H9 (cell line): ENCODE results near the gene PGM2L1. TPM values are rescaled to one million over a fixed set of nuclear protein-coding genes. Genes with fewer than 3 reads are reported as not detected.

Experiments
- DNase-seq: peaks from one replicate; pipeline ENCODE4 v3.0.0-alpha.2; 2017
- H2AFZ ChIP-seq: one replicate; pipeline ENCODE4 v1.6.1; 2013; ENCODE audit warnings: mild to moderate bottlenecking, low read length, control low read depth, moderate library complexity
- H2AK5ac ChIP-seq: 2 replicates; pipeline ENCODE4 v1.6.1; 2013; ENCODE audit warnings: low read length, control low read depth, mixed read lengths; ENCODE audit not compliant: insufficient read length
- H2BK120ac ChIP-seq: one replicate; pipeline ENCODE4 v1.6.1; 2013; ENCODE audit warnings: low read depth, mild to moderate bottlenecking, low read length, control low read depth, inconsistent platforms; ENCODE audit not compliant: poor library complexity, severe bottlenecking
- H2BK12ac ChIP-seq: 2 replicates; pipeline ENCODE4 v1.6.1; 2013; ENCODE audit warnings: low read length, control low read depth, mixed read lengths, low read depth; ENCODE audit not compliant: insufficient read length
- H2BK15ac ChIP-seq: 2 replicates; pipeline ENCODE4 v1.6.1; 2013; ENCODE audit warnings: low read depth, low read length, control low read depth
- H2BK20ac ChIP-seq: one replicate; pipeline ENCODE4 v1.6.1; 2013; ENCODE audit warnings: low read depth, mild to moderate bottlenecking, low read length, control low read depth, inconsistent platforms; ENCODE audit not compliant: poor library complexity, severe bottlenecking
- H2BK5ac ChIP-seq: 2 replicates; pipeline ENCODE4 v1.6.1; 2013; ENCODE audit warnings: low read length, control low read depth, mixed read lengths; ENCODE audit not compliant: insufficient read length
- H3K14ac ChIP-seq: 2 replicates; pipeline ENCODE4 v1.6.1; 2013; ENCODE audit warnings: low read length, control low read depth; ENCODE audit not compliant: insufficient read depth
- H3K18ac ChIP-seq: 2 replicates; pipeline ENCODE4 v1.6.1; 2013; ENCODE audit warnings: low read depth, mild to moderate bottlenecking, mixed read lengths, low read length, control low read depth; ENCODE audit not compliant: insufficient read length
- H3K23ac ChIP-seq: 2 replicates; pipeline ENCODE4 v1.6.1; 2013; ENCODE audit warnings: low read length, control low read depth, mixed read lengths, low read depth; ENCODE audit not compliant: insufficient read length
- H3K23me2 ChIP-seq: 2 replicates; pipeline ENCODE4 v1.6.1; 2013; ENCODE audit warnings: low read depth, mild to moderate bottlenecking, mixed read lengths, low read length, control low read depth; ENCODE audit not compliant: insufficient read length, poor library complexity, severe bottlenecking
- H3K27ac ChIP-seq: 2 replicates; pipeline ENCODE4 v1.5.1; 2013; ENCODE audit warnings: low read length, control low read depth, mixed read lengths, low read depth; ENCODE audit not compliant: insufficient read length
- H3K27me3 ChIP-seq: 2 replicates; pipeline ENCODE4 v1.6.1; 2013; ENCODE audit warnings: low read length, control low read depth, inconsistent platforms; ENCODE audit not compliant: insufficient read depth
- H3K4ac ChIP-seq: 2 replicates; pipeline ENCODE4 v1.6.1; 2013; ENCODE audit warnings: low read depth, mild to moderate bottlenecking, control low read depth, inconsistent platforms, low read length, moderate library complexity
- H3K4me1 ChIP-seq: 2 replicates; pipeline ENCODE4 v1.6.1; 2013; ENCODE audit warnings: low read length, control low read depth, inconsistent platforms; ENCODE audit not compliant: insufficient read depth
- H3K4me2 ChIP-seq: 2 replicates; pipeline ENCODE4 v1.6.1; 2013; ENCODE audit warnings: low read length, control low read depth, mixed read lengths; ENCODE audit not compliant: insufficient read length, insufficient read depth
- H3K56ac ChIP-seq: 2 replicates; pipeline ENCODE4 v1.6.1; 2013; ENCODE audit warnings: low read depth, mild to moderate bottlenecking, mixed read lengths, low read length, control low read depth; ENCODE audit not compliant: insufficient read length
- H3K79me1 ChIP-seq: 2 replicates; pipeline ENCODE4 v1.6.1; 2013; ENCODE audit warnings: low read depth, mild to moderate bottlenecking, moderate library complexity, low read length, control low read depth, inconsistent platforms; ENCODE audit not compliant: insufficient read depth, poor library complexity, severe bottlenecking
- H3K79me2 ChIP-seq: 2 replicates; pipeline ENCODE4 v1.6.1; 2013; ENCODE audit warnings: low read length, control low read depth, inconsistent platforms; ENCODE audit not compliant: insufficient read depth
- H3K9ac ChIP-seq: 2 replicates; pipeline ENCODE4 v1.6.1; 2013; ENCODE audit warnings: low read length, control low read depth, mixed read lengths; ENCODE audit not compliant: insufficient read length; ENCODE audit errors: extremely low read depth
- H3K9me3 ChIP-seq: one replicate; pipeline ENCODE4 v1.6.1; 2013; ENCODE audit warnings: low read depth, low read length, inconsistent platforms; ENCODE audit not compliant: control insufficient read depth
- H3T11ph ChIP-seq: one replicate; pipeline ENCODE4 v1.6.1; 2013; ENCODE audit warnings: mild to moderate bottlenecking, low read length, control low read depth, inconsistent platforms
- H4K20me1 ChIP-seq: one replicate; pipeline ENCODE4 v1.6.1; 2013; ENCODE audit not compliant: control insufficient read depth, insufficient read length, insufficient read depth
- H4K5ac ChIP-seq: 2 replicates; pipeline ENCODE4 v1.6.1; 2013; ENCODE audit warnings: low read depth, mild to moderate bottlenecking, mixed read lengths, low read length, control low read depth; ENCODE audit not compliant: insufficient read length
- H4K8ac ChIP-seq: replicated peaks from 2 replicates; pipeline ENCODE4 v1.6.1; 2013; ENCODE audit warnings: low read length, control low read depth, mixed read lengths, low read depth; ENCODE audit not compliant: insufficient read length
- H4K91ac ChIP-seq: 2 replicates; pipeline ENCODE4 v1.6.1; 2013; ENCODE audit warnings: low read depth, mild to moderate bottlenecking, moderate library complexity, mixed read lengths, low read length, control low read depth; ENCODE audit not compliant: insufficient read length
- H3K27ac Mint-ChIP-seq, 3 experiments: 2 replicates in 2 of 3; 3 replicates in 1 of 3; pipeline ENCODE4 v1.8.0; 2020 to 2021; ENCODE audit warnings: mixed read lengths in 3 of 3, mild to moderate bottlenecking in 1 of 3, moderate library complexity in 1 of 3
- H3K27me3 Mint-ChIP-seq: 2 replicates; pipeline ENCODE4 v1.8.0; 2021; ENCODE audit warnings: low read depth, mild to moderate bottlenecking, moderate library complexity, mixed read lengths
- H3K36me3 Mint-ChIP-seq, 3 experiments: 2 replicates in 2 of 3; 3 replicates in 1 of 3; pipeline ENCODE4 v1.8.0; 2020 to 2021; ENCODE audit warnings: low read depth in 3 of 3, mixed read lengths in 3 of 3; ENCODE audit not compliant: insufficient read depth in 1 of 3
- H3K4me1 Mint-ChIP-seq, 2 experiments: 2 replicates each; pipeline ENCODE4 v1.8.0; 2020; ENCODE audit warnings: mixed read lengths in 2 of 2
- H3K4me3 Mint-ChIP-seq, 2 experiments: 2 replicates in 1 of 2; 3 replicates in 1 of 2; pipeline ENCODE4 v1.8.0; 2020 to 2021; ENCODE audit warnings: mild to moderate bottlenecking in 2 of 2, mixed read lengths in 2 of 2, moderate library complexity in 1 of 2
- H3K9me3 Mint-ChIP-seq, 2 experiments: 2 replicates in 1 of 2; 3 replicates in 1 of 2; pipeline ENCODE4 v1.8.0; 2020; ENCODE audit warnings: mild to moderate bottlenecking in 2 of 2, mixed read lengths in 2 of 2, moderate library complexity in 1 of 2
- CTCF ChIP-seq: fragments of 200-600 bp; sonication (generic); conservative IDR thresholded peaks from 3 replicates; pipeline ENCODE4 v1.8.0; 2021; ENCODE audit warnings: antibody characterized with exemption, mild to moderate bottlenecking
- total RNA-seq: library from RNA; stranded (reverse); gene quantifications from 2 replicates; pipeline ENCODE4 v1.2.1, GENCODE V29; 2021

The PGM2L1 gene
- total RNA-seq, 1 experiment from 2014 or later, result 16.9 TPM

- DNase-seq, result no peak
- H3K27me3 Mint-ChIP-seq, result no peaks in the 10 kb centered on the region; the same call in 1 of the 2 replicates
- H3K79me1 ChIP-seq, result no peaks in the 10 kb centered on the region
Observed at GRCh38 chr11:74425100-74425499, 26.9 kb upstream of the PGM2L1 start.

More at GRCh38 chr11:74425100-74425499, 26.9 kb upstream of the PGM2L1 start:
- no peak overlapping the region for H2BK120ac ChIP-seq
- no peaks in the 10 kb centered on the region for H3K4me1 ChIP-seq
- Mint-ChIP-seq H3K4me3 (no peak overlapping the region), H3K9me3 (peaks cover 3 to 8% of the 10 kb centered on the region in 2 experiments; a peak in 3 of 5 replicates), H3K27ac (no peak overlapping the region), H3K4me1 (no peaks in the 10 kb centered on the region), H3K36me3 (peaks cover 0 to 4% (median 0%) of the 10 kb centered on the region in 3 experiments; a peak in 1 of 7 replicates)
- H3K27me3 ChIP-seq, result no peaks in the 10 kb centered on the region
- no peak overlapping the region for H3K14ac ChIP-seq
- no peak overlapping the region for H2BK5ac ChIP-seq
- no peak overlapping the region for H3K9ac ChIP-seq
- H3K18ac ChIP-seq, result no peak overlapping the region
- H3K23ac ChIP-seq, result no peak overlapping the region
- no peak overlapping the region for H2BK15ac ChIP-seq
- H4K91ac ChIP-seq, result no peak overlapping the region
- H3K79me2 ChIP-seq, result no peaks in the 10 kb centered on the region
- H2BK20ac ChIP-seq, result no peak overlapping the region
- no peaks in the 10 kb centered on the region for H3K9me3 ChIP-seq
- H3K4me2 ChIP-seq, result no peak overlapping the region
- no peak overlapping the region for H2BK12ac ChIP-seq
- no peaks in the 10 kb centered on the region for H4K20me1 ChIP-seq
- H3K27ac ChIP-seq, result no peak overlapping the region
- no peak overlapping the region for H3K4ac ChIP-seq
- no peaks in the 10 kb centered on the region for H3K23me2 ChIP-seq
- no peak overlapping the region for H2AFZ ChIP-seq
- H4K5ac ChIP-seq, result no peak overlapping the region
- H3T11ph ChIP-seq, result no peak overlapping the region
- H2AK5ac ChIP-seq, result no peak overlapping the region
- no peak overlapping the region for H4K8ac ChIP-seq
- no peak overlapping the region for H3K56ac ChIP-seq
- no peak for TF ChIP-seq CTCF
